HG03095 (cell line): Measurements from ENCODE around the gene MARVELD2.
A peak's percentile ranks its signal among the peaks of the same experiment; 100 is the strongest.
"Not testable (repeated sequence)": the region's sequence is repeated elsewhere in the genome, so short reads cannot be mapped to it uniquely, and the experiment has no call there.

Source experiments
- ATAC-seq: cut with Tn5 transposase; IDR thresholded peaks from one replicate; pipeline ENCODE4 v1.9.1; 2021; ENCODE audit warnings: moderate library complexity; ENCODE audit not compliant: unreplicated experiment

The MARVELD2 gene

GRCh38 chr5:69414885-69415583 is at the start of gene MARVELD2:
TSS of gene MARVELD2 (plus strand) at chr5:69415116. CDS start at chr5:69419386, 4,270 bp downstream.
- peak; percentile 71 for ATAC-seq

- no peak for ATAC-seq
These were observed 47.1 kb upstream of the MARVELD2 start for GRCh38 chr5:69367697-69368279.

GRCh38 chr5:69368458-69369339 is 46.2 kb upstream of the MARVELD2 start:
- ATAC-seq: peak; percentile 18

- peak; percentile 84 for ATAC-seq
These were observed 45.4 kb upstream of the MARVELD2 start, which contains the start of the genes AK6, RAD17 and TAF9 for GRCh38 chr5:69369340-69370121. TSS of gene AK6 (minus strand) at chr5:69369520. CDS start at chr5:69369490, 30 bp downstream. TSS of gene RAD17 (plus strand) at chr5:69369818. CDS start at chr5:69372209, 2,391 bp downstream. TSS of gene TAF9 (minus strand) at chr5:69369520. CDS start at chr5:69365737, 3,783 bp downstream.

- ATAC-seq: not testable (repeated sequence)
These were observed 44.6 kb upstream of the MARVELD2 start for GRCh38 chr5:69370335-69370734.

- no peak for ATAC-seq
These were observed 42.5 kb upstream of the MARVELD2 start for GRCh38 chr5:69372394-69372793.

- peak; percentile 57 for ATAC-seq
These were observed 39.9 kb upstream of the MARVELD2 start for GRCh38 chr5:69374911-69375446.

GRCh38 chr5:69378376-69378775 is 36.5 kb upstream of the MARVELD2 start:
- ATAC-seq: no peak

- ATAC-seq: no peak
These were observed 10.1 kb upstream of the MARVELD2 start for GRCh38 chr5:69404659-69405330.

- ATAC-seq: no peak
These were observed 655 bp downstream of the MARVELD2 start for GRCh38 chr5:69415584-69415958.

GRCh38 chr5:69416180-69416579 is 1.3 kb downstream of the MARVELD2 start:
- ATAC-seq: no peak

GRCh38 chr5:69416699-69417098 is 1.8 kb downstream of the MARVELD2 start:
- ATAC-seq: no peak

- no peak for ATAC-seq
These were observed 3.6 kb downstream of the MARVELD2 start for GRCh38 chr5:69418554-69418953.

GRCh38 chr5:69431424-69432303 is 16.7 kb downstream of the MARVELD2 start:
- ATAC-seq: no peak

GRCh38 chr5:69432412-69433206 is 17.7 kb downstream of the MARVELD2 start:
- peak; percentile 81 for ATAC-seq

- not testable (repeated sequence) for ATAC-seq
These were observed 20.5 kb downstream of the MARVELD2 start for GRCh38 chr5:69435276-69435884.

GRCh38 chr5:69444127-69444754 is 29.3 kb downstream of the MARVELD2 start:
- ATAC-seq: no peak
